ENCODE results near the gene IL17REL.

GRCh38 chr22:49969751-49970527 is 42.6 kb downstream of the IL17REL start:
- TF ChIP-seq CTCF (IDR thresholded peaks at IDR 0.05) (no peak), POLR2A (IDR thresholded peaks at IDR 0.05) (no peak)
